BLaER1 (cell line): Measurements from ENCODE around the gene ZNF595.
"Not testable (repeated sequence)": the region's sequence is repeated elsewhere in the genome, so short reads cannot be mapped to it uniquely, and the experiment has no call there.

Source experiments
- H3K27ac ChIP-seq: shearing (Covaris generic); formaldehyde crosslinking; 2 replicates; pipeline ENCODE4 v1.8.1; 2022
- H3K27me3 ChIP-seq: shearing (Covaris generic); formaldehyde crosslinking; 2 replicates; pipeline ENCODE4 v1.8.1; 2022
- H3K36me3 ChIP-seq: shearing (Covaris generic); formaldehyde crosslinking; 2 replicates; pipeline ENCODE4 v1.8.1; 2022
- H3K4me1 ChIP-seq: shearing (Covaris generic); formaldehyde crosslinking; 2 replicates; pipeline ENCODE4 v1.8.1; 2022
- H3K4me2 ChIP-seq: shearing (Covaris generic); formaldehyde crosslinking; 2 replicates; pipeline ENCODE4 v1.8.1; 2022
- H3K4me3 ChIP-seq: shearing (Covaris generic); formaldehyde crosslinking; 2 replicates; pipeline ENCODE4 v1.8.1; 2022
- H3K9ac ChIP-seq: shearing (Covaris generic); formaldehyde crosslinking; 2 replicates; pipeline ENCODE4 v1.8.1; 2022
- H3K9me3 ChIP-seq: shearing (Covaris generic); formaldehyde crosslinking; 2 replicates; pipeline ENCODE4 v1.8.1; 2022
- H4K20me1 ChIP-seq: shearing (Covaris generic); formaldehyde crosslinking; 2 replicates; pipeline ENCODE4 v1.8.1; 2022
- Cebpa-rat ChIP-seq: shearing (Covaris generic); IDR thresholded peaks from 2 replicates; pipeline ENCODE4 v1.8.1; 2022

ZNF595 gene

DNA sequence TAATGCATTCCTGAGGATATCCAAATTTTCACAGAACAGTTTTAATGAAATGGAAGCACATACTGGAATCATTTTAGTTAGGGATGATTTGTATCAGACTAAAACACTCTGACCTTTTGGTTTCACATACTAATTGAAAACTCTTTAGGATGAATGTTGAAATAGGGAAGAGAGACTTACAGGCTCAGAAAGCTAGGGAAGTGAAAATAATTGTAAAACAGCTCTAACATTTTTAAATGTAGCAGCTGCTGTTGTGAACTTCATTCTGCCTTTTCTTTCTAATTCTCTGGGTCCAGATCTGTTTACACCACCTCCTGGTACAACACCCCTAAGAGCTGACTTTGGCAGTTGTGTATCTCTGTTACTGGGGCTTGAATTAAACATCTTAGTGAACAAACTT lies 9.7 kb upstream of the ZNF595 start:
- H3K4me2 ChIP-seq, H3K27me3 ChIP-seq, H3K27ac ChIP-seq, H3K36me3 ChIP-seq, H4K20me1 ChIP-seq, H3K4me1 ChIP-seq, H3K4me3 ChIP-seq, H3K9ac ChIP-seq, H3K9me3 ChIP-seq: not testable (repeated sequence)

DNA sequence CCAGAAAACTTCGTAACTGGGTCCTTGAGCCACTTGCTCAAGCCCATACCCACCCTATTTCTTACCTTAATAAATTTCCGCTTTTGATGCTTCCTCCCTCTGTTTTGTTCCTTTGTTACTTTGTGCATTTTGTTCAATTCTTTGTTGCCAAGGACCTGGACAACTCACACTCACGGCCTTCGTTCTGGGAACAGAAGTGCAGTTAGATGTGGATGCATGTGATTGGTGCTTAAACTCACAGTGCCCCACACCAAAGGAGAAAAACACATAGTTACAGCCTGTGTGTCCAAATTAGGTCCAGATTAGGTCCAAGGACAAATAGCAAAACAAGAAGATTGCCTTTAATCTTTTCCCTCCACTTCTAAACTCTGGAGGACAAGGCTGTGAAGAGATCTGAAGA lies 1.9 kb upstream of the ZNF595 start:
- not testable (repeated sequence) for H3K9me3 ChIP-seq, H4K20me1 ChIP-seq, H3K4me1 ChIP-seq, H3K27me3 ChIP-seq, H3K4me3 ChIP-seq, H3K36me3 ChIP-seq
- 0 out of 2 replicates have a peak overlapping the region, but pooled peaks have one; percentile 46 for H3K9ac ChIP-seq
- peak overlapping the region; percentile 77 for H3K27ac ChIP-seq
- peak overlapping the region; percentile 49 for H3K4me2 ChIP-seq

DNA sequence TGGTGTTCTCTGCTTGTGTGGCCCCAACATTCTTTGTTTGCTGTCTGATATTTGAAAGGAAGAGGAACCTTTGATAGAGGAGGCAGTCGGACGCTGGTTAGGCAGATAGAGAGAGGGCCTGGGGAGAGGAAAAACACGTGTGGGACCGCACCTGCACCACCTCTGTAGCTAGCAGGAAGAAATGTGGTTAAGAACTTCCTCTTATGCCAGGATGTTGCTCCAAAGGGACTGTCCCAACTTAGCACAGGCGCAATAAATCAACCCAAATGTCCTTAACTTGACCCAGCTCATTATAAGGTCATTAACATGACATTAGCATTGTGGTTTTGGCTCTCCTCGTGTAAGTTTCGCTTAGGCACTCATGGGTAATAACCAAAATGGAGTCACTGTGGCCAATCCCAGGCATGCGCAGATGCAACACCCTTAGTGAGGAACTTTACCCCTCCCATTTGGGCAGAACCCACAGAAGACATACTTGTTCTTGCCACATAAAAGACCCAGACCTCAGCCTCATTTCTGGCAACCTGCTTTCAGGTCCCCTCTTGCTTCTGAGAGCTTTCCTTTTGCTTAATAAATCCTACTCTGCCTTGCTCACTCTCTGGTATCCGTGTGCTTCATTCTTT lies 1.4 kb upstream of the ZNF595 start:
- not testable (repeated sequence) for H3K4me2 ChIP-seq, H4K20me1 ChIP-seq, H3K4me1 ChIP-seq, H3K4me3 ChIP-seq, H3K36me3 ChIP-seq, H3K9ac ChIP-seq, H3K27me3 ChIP-seq, H3K9me3 ChIP-seq
- peak overlapping the region; percentile 77; the same call in 1 of the 2 replicates for H3K27ac ChIP-seq

DNA sequence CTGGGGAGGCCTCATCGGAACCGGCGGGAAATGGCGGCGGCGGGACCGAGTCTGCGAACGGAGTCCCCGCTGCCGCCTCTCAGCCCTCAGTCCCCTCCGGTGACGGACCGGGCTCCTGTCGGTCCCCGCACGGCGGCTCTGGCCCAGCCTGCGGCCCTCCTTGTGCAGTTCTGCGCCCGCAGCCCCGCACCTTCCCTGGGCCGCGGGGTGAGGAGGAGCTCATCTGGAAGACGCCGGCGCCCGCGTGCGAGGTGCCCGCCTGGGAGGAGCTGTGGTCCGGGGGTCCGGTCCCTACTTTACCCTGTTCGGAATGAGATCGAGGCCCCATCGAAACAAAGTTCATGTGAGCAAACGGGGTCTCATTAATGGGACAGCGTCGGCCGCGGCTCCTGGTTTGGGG lies 400 bp downstream of the ZNF595 start:
- not testable (repeated sequence) for H3K27ac ChIP-seq, H3K27me3 ChIP-seq, H3K4me1 ChIP-seq, H3K4me2 ChIP-seq, H3K36me3 ChIP-seq, H3K9ac ChIP-seq, H4K20me1 ChIP-seq, H3K4me3 ChIP-seq, H3K9me3 ChIP-seq

DNA sequence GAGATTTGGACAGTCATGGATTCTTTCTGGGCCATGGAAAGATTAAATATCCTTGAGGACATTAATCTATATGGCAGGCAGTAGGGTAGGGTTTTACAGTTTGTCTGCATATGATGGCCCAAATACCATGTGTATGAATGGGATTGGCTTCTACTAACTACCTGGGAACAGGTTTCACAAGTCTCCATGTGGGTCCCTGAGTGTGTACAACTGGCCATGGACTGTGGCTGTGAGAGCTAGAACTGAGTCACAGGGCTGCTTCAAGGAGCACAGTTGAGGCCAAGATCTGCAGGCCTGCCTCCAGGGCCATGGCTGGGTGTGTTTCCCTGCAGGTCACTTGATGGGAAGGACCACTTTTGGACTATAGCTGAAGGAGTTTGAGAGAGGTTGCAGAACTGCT lies 11.6 kb downstream of the ZNF595 start:
- H3K9me3 ChIP-seq, H3K27ac ChIP-seq, H4K20me1 ChIP-seq, H3K36me3 ChIP-seq, H3K4me3 ChIP-seq, H3K4me1 ChIP-seq, H3K4me2 ChIP-seq, H3K27me3 ChIP-seq, H3K9ac ChIP-seq: not testable (repeated sequence)

DNA sequence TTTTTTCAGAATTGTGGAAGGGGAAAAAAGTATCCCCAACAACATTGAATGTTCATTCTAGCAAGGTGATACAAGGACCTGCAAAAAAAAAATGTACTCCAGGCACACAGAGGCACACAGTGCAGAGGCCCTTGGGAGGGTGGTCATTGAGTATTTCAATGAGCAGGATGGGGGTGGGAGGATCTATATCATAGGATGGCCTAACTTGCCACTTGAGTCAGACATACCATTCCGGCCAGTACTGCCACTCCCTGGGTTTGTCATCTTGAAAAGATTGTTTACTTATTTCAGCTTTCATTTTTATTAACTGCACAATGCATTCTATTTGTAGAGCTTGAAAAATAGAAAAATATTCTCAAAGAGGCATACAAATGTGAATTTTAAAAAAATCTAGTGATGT lies 18.7 kb downstream of the ZNF595 start:
- no peak overlapping the region for H3K4me3 ChIP-seq
- H3K4me2 ChIP-seq, result no peak overlapping the region
- H3K27me3 ChIP-seq, result no peaks in the 10 kb centered on the region
- peaks cover 71% of the 10 kb centered on the region for H3K9me3 ChIP-seq
- no peaks in the 10 kb centered on the region for H4K20me1 ChIP-seq
- H3K36me3 ChIP-seq, result no peaks in the 10 kb centered on the region
- no peak for TF ChIP-seq Cebpa-rat
- no peaks in the 10 kb centered on the region for H3K4me1 ChIP-seq
- H3K9ac ChIP-seq, result no peak overlapping the region
- H3K27ac ChIP-seq, result no peak overlapping the region

DNA sequence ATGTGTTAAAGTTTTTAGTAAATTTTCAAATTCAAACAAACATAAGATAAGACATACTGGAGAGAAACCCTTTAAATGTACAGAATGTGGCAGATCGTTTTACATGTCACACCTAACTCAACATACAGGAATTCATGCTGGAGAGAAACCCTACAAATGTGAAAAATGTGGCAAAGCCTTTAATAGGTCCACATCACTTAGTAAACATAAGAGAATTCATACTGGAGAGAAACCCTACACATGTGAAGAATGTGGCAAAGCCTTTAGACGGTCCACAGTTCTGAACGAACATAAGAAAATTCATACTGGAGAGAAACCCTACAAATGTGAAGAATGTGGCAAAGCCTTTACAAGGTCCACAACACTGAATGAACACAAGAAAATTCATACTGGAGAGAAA lies 32.8 kb downstream of the ZNF595 start:
- TF ChIP-seq Cebpa-rat, result no peak
- Histone ChIP-seq H4K20me1 (no peaks in the 10 kb centered on the region), H3K9me3 (peaks cover 85% of the 10 kb centered on the region), H3K4me3 (no peak overlapping the region), H3K4me1 (no peaks in the 10 kb centered on the region), H3K9ac (no peak overlapping the region), H3K27me3 (no peaks in the 10 kb centered on the region), H3K27ac (no peak overlapping the region), H3K36me3 (no peaks in the 10 kb centered on the region), H3K4me2 (no peak overlapping the region)

DNA sequence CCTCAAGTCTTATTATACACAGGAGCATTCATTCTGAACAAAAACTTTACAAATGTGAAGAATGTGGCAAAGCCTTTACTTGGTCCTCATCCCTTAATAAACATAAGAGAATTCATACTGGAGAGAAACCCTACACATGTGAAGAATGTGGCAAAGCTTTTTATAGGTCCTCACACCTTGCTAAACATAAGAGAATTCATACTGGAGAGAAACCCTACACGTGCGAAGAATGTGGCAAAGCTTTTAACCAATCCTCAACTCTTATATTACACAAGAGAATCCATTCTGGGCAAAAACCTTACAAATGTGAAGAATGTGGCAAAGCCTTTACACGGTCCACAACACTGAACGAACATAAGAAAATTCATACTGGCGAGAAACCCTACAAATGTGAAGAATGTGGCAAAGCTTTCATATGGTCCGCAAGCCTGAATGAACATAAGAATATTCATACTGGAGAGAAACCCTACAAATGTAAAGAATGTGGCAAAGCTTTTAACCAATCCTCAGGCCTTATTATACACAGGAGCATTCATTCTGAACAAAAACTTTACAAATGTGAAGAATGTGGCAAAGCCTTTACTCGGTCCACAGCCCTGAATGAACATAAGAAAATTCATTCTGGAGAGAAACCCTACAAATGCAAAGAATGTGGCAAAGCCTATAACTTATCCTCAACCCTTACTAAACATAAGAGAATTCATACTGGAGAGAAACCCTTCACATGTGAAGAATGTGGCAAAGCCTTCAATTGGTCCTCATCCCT lies 33.6 kb downstream of the ZNF595 start:
- not testable (repeated sequence) for H3K27ac ChIP-seq, H3K4me2 ChIP-seq, H3K4me3 ChIP-seq, H4K20me1 ChIP-seq, H3K36me3 ChIP-seq, H3K4me1 ChIP-seq, H3K9ac ChIP-seq, H3K27me3 ChIP-seq
- H3K9me3 ChIP-seq, result peaks cover 90% of the 10 kb centered on the region

DNA sequence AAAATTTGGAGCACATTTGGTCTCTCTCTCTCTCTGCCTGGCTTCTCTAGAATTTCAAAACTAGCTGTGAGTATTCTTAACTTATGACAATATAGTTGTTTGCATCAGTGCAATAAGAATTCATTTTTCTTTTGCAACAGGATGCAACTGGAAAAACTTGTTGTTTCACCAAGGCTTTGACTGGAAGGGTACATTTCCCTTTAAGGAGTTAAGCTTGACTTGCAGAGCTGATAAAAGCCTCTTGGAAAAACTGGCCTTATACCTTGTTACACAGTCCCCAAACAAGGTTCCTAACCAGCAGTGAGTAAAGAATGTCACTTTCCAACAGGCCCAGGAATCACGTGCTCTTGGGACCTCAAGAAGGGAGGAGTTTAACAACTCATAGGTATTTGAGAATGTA lies 45.3 kb downstream of the ZNF595 start:
- H4K20me1 ChIP-seq, result no peaks in the 10 kb centered on the region
- H3K4me2 ChIP-seq, result no peak overlapping the region
- no peaks in the 10 kb centered on the region for H3K27me3 ChIP-seq
- TF ChIP-seq Cebpa-rat, result no peak
- H3K9me3 ChIP-seq, result peaks cover 91% of the 10 kb centered on the region
- no peak overlapping the region for H3K9ac ChIP-seq
- H3K4me1 ChIP-seq, result no peaks in the 10 kb centered on the region
- no peaks in the 10 kb centered on the region for H3K36me3 ChIP-seq
- H3K27ac ChIP-seq, result no peak overlapping the region
- H3K4me3 ChIP-seq, result no peak overlapping the region

DNA sequence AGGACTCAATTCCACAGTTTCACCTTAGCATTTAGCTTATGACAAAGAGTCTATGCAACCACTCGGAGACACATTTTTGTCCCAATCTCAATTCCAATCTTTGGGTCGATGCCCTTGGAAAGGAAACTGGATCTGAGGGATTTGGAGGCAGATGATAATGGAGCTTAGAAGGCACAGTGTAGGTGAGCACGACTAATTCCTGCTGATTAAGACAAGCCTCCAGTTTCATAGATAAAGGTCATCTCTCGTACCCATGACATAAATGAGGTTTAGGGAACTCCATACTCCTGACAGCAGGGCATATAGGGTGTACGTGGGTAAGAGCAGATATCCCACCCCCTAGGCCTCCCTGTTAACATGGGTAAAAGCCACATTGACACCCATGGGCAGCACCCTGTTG lies 46.7 kb downstream of the ZNF595 start:
- Histone ChIP-seq H3K27ac (no peak overlapping the region), H3K4me2 (no peak overlapping the region), H3K4me1 (no peaks in the 10 kb centered on the region), H3K9me3 (peaks cover 88% of the 10 kb centered on the region), H3K4me3 (no peak overlapping the region), H3K27me3 (no peaks in the 10 kb centered on the region), H4K20me1 (no peaks in the 10 kb centered on the region), H3K36me3 (no peaks in the 10 kb centered on the region), H3K9ac (no peak overlapping the region)
- no peak for TF ChIP-seq Cebpa-rat

DNA sequence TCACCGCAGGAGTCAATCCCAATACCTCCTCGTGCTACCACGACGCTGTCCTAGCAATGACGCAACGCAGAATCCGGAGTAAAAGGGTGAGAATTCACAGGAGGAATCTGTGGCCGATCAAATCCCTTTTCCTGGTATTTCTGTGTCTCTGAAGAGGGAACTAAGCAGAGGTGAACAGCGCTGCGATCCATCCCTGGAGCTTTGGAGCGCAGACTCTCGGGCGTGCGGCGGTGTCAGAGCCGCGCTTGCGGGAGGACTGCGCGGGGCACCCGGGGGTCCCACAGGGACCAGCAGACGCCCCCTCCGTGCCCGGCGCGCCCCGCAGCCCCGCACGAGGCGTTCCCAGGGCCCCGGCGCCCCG lies 53.9 kb downstream of the ZNF595 start:
- H4K20me1 ChIP-seq, result no peaks in the 10 kb centered on the region
- no peak overlapping the region for H3K9ac ChIP-seq
- no peak for TF ChIP-seq Cebpa-rat
- no peak overlapping the region for H3K4me2 ChIP-seq
- peaks cover 95% of the 10 kb centered on the region for H3K9me3 ChIP-seq
- no peak overlapping the region for H3K27ac ChIP-seq
- H3K4me3 ChIP-seq, result no peak overlapping the region
- no peaks in the 10 kb centered on the region for H3K27me3 ChIP-seq
- no peaks in the 10 kb centered on the region for H3K36me3 ChIP-seq
- H3K4me1 ChIP-seq, result no peaks in the 10 kb centered on the region
